Astrocyte (in vitro differentiated cells and primary cell): ENCODE measurements around the gene CHAF1B.

Source experiments
- EZH2 ChIP-seq: IDR thresholded peaks from 2 replicates; pipeline ENCODE4 v1.6.1; 2012; ENCODE audit warnings: mild to moderate bottlenecking, low read length, inconsistent platforms; ENCODE audit not compliant: insufficient read depth
- TF ChIP-seq, protein P1 (sequence below): IDR thresholded peaks from 2 replicates; pipeline ENCODE4 v1.5.1; 2011; ENCODE audit warnings: low read depth, mild to moderate bottlenecking, inconsistent platforms, low read length, moderate library complexity; ENCODE audit not compliant: insufficient read depth

DNA sequence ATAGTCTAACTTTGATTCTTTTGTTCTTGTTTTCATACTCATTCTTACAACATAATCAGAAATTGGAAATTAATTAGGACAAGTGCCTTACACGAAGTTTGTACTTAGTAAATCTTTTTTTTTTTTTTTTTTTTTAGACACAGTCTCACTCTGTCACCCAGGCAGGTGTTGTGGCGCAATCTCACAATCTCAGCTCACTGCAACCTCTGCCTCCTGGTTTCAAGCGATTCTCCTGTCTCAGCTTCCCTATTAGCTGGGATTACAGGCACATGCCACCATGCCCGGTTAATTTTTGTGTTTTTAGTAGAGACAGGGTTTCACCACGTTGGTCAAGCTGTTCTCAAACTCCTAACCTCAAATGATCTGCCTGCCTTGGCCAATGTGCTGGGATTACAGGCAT, 12.4 kb downstream of the CHAF1B start:
- TF ChIP-seq, protein P1, sequence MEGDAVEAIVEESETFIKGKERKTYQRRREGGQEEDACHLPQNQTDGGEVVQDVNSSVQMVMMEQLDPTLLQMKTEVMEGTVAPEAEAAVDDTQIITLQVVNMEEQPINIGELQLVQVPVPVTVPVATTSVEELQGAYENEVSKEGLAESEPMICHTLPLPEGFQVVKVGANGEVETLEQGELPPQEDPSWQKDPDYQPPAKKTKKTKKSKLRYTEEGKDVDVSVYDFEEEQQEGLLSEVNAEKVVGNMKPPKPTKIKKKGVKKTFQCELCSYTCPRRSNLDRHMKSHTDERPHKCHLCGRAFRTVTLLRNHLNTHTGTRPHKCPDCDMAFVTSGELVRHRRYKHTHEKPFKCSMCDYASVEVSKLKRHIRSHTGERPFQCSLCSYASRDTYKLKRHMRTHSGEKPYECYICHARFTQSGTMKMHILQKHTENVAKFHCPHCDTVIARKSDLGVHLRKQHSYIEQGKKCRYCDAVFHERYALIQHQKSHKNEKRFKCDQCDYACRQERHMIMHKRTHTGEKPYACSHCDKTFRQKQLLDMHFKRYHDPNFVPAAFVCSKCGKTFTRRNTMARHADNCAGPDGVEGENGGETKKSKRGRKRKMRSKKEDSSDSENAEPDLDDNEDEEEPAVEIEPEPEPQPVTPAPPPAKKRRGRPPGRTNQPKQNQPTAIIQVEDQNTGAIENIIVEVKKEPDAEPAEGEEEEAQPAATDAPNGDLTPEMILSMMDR = no peak
- no peak for TF ChIP-seq EZH2
